CD4-positive, alpha-beta T cell (primary cell): ENCODE results near the gene SRGAP2B. TPM values are rescaled to one million over a fixed set of nuclear protein-coding genes. Genes with fewer than 3 reads are reported as not detected.
"Not testable (repeated sequence)": the region's sequence is repeated elsewhere in the genome, so short reads cannot be mapped to it uniquely, and the experiment has no call there.

ENCODE experiments used
- ATAC-seq: fragments of 200-7000 bp; cut with Tn5 transposase; one replicate; pipeline ENCODE4 v1.10.0; 2022; ENCODE audit warnings: mild to moderate bottlenecking; ENCODE audit not compliant: poor library complexity
- CTCF ChIA-PET: fragments of 350-600 bp; sonication (Branson Sonifier 250); formaldehyde crosslinking; loops from one replicate; lab custom pipeline; 2021; ENCODE audit warnings: antibody characterized with exemption, inconsistent platforms; lab: Charles Lee
- POLR2A ChIA-PET: fragments of 350-600 bp; sonication (Branson Sonifier 250); formaldehyde crosslinking; loops from one replicate; lab custom pipeline; 2021; ENCODE audit warnings: antibody characterized with exemption, inconsistent platforms; lab: Charles Lee
- DNase-seq, 14 experiments: peaks; one replicate each; pipeline ENCODE4 v3.0.0-alpha.2; 2013 to 2020; ENCODE audit warnings: mixed read lengths in 2 of 14
- H3K27ac ChIP-seq, 2 donors: one replicate each; pipeline versions ENCODE4 v1.5.1 to v1.7.0; 2013; ENCODE audit warnings: low read length in 2 of 2, low read depth in 1 of 2, mild to moderate bottlenecking in 1 of 2
- H3K27me3 ChIP-seq, 2 experiments: 1 replicate in 1 of 2; 2 replicates in 1 of 2; pipeline versions ENCODE4 v1.6.1 to v1.7.0; 2013; ENCODE audit warnings: low read length in 2 of 2, control low read depth in 1 of 2, mild to moderate bottlenecking in 1 of 2, moderate library complexity in 1 of 2; ENCODE audit not compliant: insufficient read depth in 2 of 2, control insufficient read depth in 1 of 2
- H3K36me3 ChIP-seq: one replicate; pipeline ENCODE4 v1.6.1; 2013; ENCODE audit warnings: low read length, control low read depth; ENCODE audit not compliant: insufficient read depth
- H3K4me1 ChIP-seq: one replicate; pipeline ENCODE4 v1.6.1; 2013; ENCODE audit warnings: low read length, control low read depth; ENCODE audit not compliant: insufficient read depth
- H3K4me3 ChIP-seq: one replicate; pipeline ENCODE4 v1.5.1; 2013; ENCODE audit warnings: mild to moderate bottlenecking, low read length, moderate library complexity
- H3K9me3 ChIP-seq, 2 experiments: 1 replicate in 1 of 2; 2 replicates in 1 of 2; pipeline versions ENCODE4 v1.6.1 to v1.7.0; 2013; ENCODE audit warnings: low read length in 2 of 2, mild to moderate bottlenecking in 2 of 2, control low read depth in 1 of 2, moderate library complexity in 1 of 2; ENCODE audit not compliant: control insufficient read depth in 1 of 2, insufficient read depth in 1 of 2
- H3K27ac Mint-ChIP-seq: one replicate; pipeline ENCODE4 v1.8.0; 2020; ENCODE audit warnings: mixed read lengths
- H3K27me3 Mint-ChIP-seq: one replicate; pipeline ENCODE4 v1.8.0; 2021; ENCODE audit warnings: mixed read lengths
- H3K36me3 Mint-ChIP-seq: one replicate; pipeline ENCODE4 v1.8.0; 2021; ENCODE audit warnings: low read depth, mixed read lengths
- H3K4me1 Mint-ChIP-seq: one replicate; pipeline ENCODE4 v1.8.0; 2021; ENCODE audit warnings: low read depth, mixed read lengths
- H3K4me3 Mint-ChIP-seq: one replicate; pipeline ENCODE4 v1.8.0; 2020; ENCODE audit warnings: mild to moderate bottlenecking, mixed read lengths
- H3K9me3 Mint-ChIP-seq: one replicate; pipeline ENCODE4 v1.8.0; 2020; ENCODE audit warnings: mixed read lengths
- intact Hi-C, 2 experiments: fragments of 100-400 bp; cut with DNase I in 1 of 2; cut with micrococcal nuclease in 1 of 2; formaldehyde crosslinking; loops; one replicate each; pipeline versions ENCODE4 v1.15.1 to v1.9.0; 2023 to 2025; cut with DNase I, micrococcal nuclease
- total RNA-seq, 174 experiments: library from RNA in 2 of 174; stranded (reverse) in 2 of 174; gene quantifications; one replicate each; pipeline ENCODE4 v1.2.3 and lab custom pipeline; 2021 to 2026

SRGAP2B gene
- total RNA-seq, 2 experiments from 2014 or later: 11.4 to 11.6 TPM

DNA sequence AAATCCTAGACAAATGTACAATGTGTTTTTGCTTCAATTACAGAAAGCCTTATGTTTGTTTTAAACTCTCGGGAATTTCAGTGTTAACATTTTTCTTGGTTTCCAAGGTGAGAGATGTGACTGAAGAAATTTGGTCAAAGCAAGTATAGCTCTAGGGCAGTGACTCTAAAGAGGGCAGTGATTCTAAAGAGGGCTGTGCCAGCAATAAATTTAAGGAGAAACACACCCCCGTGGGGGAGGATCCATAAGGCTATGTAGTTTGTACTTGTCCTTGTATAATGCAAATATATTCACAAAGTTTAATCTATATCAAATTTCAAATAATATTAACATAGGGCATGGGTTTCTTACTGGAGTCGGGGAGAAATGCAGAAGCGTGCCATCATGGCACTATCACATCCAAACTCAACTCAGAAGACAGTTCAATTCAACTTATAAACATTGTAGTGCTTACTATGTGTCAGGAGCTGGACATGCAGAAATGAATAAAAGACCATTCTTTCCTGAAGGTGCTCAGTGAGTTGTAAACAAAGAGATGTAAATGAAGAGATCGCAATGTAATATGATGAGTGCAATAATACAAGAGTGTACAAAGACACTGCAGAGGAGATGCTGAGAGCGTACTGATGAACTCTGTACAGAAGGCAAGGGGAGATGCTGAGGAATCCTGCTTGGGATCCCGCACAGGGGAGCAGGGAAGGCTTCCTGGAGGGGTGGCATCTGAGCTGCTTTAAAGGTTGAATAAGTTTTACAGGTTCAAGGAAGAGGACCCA, 12.5 kb downstream of the SRGAP2B start:
- H3K9me3 ChIP-seq, H3K4me3 ChIP-seq, H3K4me1 Mint-ChIP-seq, CTCF ChIA-PET, H3K27ac Mint-ChIP-seq, H3K9me3 Mint-ChIP-seq, ATAC-seq, intact Hi-C loops, POLR2A ChIA-PET, DNase-seq, H3K27ac ChIP-seq, H3K36me3 ChIP-seq, H3K27me3 Mint-ChIP-seq, H3K4me1 ChIP-seq, H3K36me3 Mint-ChIP-seq, H3K27me3 ChIP-seq, H3K4me3 Mint-ChIP-seq: not testable (repeated sequence)

DNA sequence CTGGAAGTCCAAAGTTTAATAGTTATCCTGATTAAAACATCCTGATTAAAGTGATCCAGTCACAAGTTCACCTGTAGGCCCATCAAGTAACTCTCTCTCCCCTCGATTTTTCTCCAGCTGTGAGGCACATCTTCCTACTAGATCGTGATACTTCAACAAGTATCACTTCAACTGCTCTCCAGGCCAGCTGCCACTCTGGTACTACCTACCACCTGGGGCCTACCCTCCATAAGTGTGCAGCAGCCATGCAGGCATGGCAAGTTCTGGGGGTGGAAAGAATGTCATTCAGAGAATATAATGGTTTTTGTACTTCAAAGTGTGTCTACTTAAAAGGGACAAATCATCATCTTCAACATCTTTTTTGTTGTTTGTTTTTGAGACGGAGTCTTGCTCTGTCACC, 14.9 kb downstream of the SRGAP2B start:
- H3K4me3 ChIP-seq, intact Hi-C loops, H3K27me3 Mint-ChIP-seq, H3K4me3 Mint-ChIP-seq, H3K27me3 ChIP-seq, ATAC-seq, H3K4me1 ChIP-seq, H3K36me3 ChIP-seq, H3K9me3 Mint-ChIP-seq, H3K4me1 Mint-ChIP-seq, H3K27ac Mint-ChIP-seq, H3K27ac ChIP-seq, CTCF ChIA-PET, DNase-seq, H3K9me3 ChIP-seq, POLR2A ChIA-PET, H3K36me3 Mint-ChIP-seq: not testable (repeated sequence)

DNA sequence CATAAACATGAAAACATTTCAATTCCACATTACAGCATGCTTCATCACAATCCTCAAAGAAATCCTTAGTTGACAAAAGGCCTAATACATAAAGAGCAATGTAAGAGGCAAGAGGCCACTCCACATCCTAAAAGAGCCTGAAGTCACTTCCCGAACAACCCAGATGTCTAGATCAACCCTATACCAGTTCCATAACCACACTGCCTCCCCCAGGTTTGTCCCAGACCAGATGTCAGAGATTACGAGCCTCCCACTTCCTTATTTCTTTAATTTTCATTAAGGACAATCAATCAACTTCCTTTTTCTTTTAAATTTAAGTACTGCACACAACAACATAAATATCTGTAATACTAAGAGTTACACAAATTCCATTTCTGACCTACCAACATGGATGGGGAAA, 15.4 kb downstream of the SRGAP2B start:
- ATAC-seq, H3K36me3 Mint-ChIP-seq, CTCF ChIA-PET: not testable (repeated sequence)

DNA sequence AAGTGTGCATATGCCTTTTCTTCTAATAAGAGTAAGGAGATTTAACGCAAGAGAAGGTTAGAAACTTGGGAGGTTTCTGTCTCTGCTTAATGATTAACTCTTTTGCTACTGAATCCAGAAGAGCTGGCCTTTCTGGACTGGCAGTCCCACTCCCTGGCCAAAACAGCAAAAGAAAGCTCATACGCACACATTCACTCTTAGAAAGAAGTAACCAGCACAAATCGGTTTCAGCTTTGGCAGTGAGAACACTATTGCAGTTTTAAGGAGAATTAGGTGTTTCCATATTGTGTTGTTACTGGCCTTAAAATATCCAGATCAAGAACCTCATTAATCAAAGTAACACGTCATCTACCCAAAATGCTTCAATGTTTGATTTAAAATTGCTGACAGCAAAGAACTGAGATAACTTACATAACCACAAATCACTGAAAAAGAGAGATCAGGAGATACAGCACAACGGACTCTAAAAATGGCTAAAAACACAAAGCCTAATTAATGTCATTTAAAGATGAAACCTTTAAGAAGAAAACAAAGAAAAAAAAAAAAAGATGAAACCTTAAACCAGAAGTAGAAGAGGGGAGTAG, 16.2 kb downstream of the SRGAP2B start:
- POLR2A ChIA-PET, H3K36me3 Mint-ChIP-seq, H3K27me3 Mint-ChIP-seq: not testable (repeated sequence)

More for the DNA sequence above, 15.4 kb downstream of the SRGAP2B start:
- H3K4me3 ChIP-seq, H3K4me3 Mint-ChIP-seq, H3K27me3 ChIP-seq, H3K9me3 ChIP-seq, H3K27me3 Mint-ChIP-seq, intact Hi-C loops, H3K36me3 ChIP-seq, H3K4me1 Mint-ChIP-seq, H3K27ac Mint-ChIP-seq, H3K4me1 ChIP-seq, POLR2A ChIA-PET, H3K9me3 Mint-ChIP-seq, H3K27ac ChIP-seq: not testable (repeated sequence)
- peak in 1 of 14 experiments; percentile 3 for DNase-seq

DNA sequence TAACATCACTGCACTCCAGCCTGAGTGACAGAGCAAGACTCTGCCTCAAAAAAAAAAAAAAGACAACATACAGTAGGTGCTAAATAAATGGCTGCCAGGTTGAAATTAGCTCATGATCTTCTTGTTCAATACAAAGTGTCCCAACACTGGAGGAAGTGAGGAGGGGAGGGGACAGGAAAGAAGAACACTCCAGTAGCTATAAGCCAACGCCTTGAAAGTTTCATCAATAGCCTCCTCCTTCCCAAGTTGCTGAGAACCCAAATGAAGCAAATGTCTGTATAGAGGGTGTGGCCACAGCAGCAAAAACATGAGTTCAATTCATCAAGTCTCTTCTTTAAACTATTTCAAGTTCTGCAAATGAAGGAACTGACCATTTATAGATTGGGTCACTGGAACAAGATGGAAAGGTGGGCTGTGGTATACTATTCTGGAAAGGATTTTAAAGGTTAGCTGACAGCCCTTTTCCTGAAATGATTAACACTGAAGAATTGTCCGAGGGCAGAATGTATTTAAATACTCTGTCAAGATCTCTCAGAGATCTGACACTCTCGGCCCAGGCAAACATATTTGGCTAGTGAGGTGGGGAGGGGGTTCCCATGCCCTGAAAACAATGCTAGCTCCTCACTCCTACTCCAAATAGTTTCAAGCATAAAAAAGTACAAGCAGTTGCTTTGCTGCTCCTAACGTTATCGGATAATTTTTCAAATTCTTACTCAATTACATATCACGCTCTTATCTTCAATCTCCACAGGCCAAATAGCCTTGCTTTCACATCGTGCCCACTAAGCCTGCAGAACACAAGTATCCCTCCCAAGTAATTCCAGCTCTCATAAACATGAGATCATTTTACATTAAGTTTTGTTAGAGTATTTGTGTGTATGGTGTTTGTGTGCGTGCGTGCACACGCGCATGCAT, 17.0 kb downstream of the SRGAP2B start:
- H3K36me3 Mint-ChIP-seq, CTCF ChIA-PET, H3K9me3 ChIP-seq, H3K27me3 ChIP-seq, H3K27ac ChIP-seq, H3K27ac Mint-ChIP-seq, ATAC-seq, H3K4me1 Mint-ChIP-seq, H3K4me3 Mint-ChIP-seq, H3K27me3 Mint-ChIP-seq, H3K36me3 ChIP-seq, DNase-seq, POLR2A ChIA-PET, H3K4me1 ChIP-seq, H3K4me3 ChIP-seq, intact Hi-C loops, H3K9me3 Mint-ChIP-seq: not testable (repeated sequence)

More for the DNA sequence above, 16.2 kb downstream of the SRGAP2B start:
- CTCF ChIA-PET, ATAC-seq, H3K27me3 ChIP-seq, H3K4me3 Mint-ChIP-seq, intact Hi-C loops, H3K36me3 ChIP-seq, H3K4me3 ChIP-seq, DNase-seq, H3K9me3 Mint-ChIP-seq, H3K4me1 ChIP-seq, H3K27ac ChIP-seq, H3K4me1 Mint-ChIP-seq, H3K9me3 ChIP-seq, H3K27ac Mint-ChIP-seq: not testable (repeated sequence)

DNA sequence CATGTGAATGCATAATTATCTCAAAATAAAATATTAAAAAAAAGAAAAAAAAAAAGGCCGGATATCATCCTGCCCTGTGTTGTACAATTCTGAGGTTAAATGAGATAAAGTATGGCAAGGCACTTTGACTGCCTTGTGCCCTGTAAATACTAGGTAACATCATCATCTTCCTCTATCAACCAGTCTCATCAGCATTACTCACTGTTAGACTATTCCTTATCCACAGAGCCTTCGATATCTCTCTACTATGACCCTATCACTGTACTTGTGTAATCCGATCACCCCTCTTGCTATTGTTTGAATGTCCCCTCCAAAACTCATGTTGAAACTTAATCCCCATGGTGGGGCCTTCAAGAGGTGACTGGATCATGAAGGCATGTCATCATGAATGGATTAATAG, 18.3 kb downstream of the SRGAP2B start:
- H3K9me3 Mint-ChIP-seq, H3K27me3 ChIP-seq, CTCF ChIA-PET, H3K4me3 ChIP-seq, H3K27ac ChIP-seq, H3K4me3 Mint-ChIP-seq, intact Hi-C loops, H3K4me1 ChIP-seq, POLR2A ChIA-PET, ATAC-seq, H3K36me3 ChIP-seq, H3K27me3 Mint-ChIP-seq, H3K27ac Mint-ChIP-seq, H3K4me1 Mint-ChIP-seq, H3K9me3 ChIP-seq, H3K36me3 Mint-ChIP-seq, DNase-seq: not testable (repeated sequence)
